Body of pancreas (tissue), 4 donors: ENCODE data around the gene LIMS1. TPM values are rescaled to one million over a fixed set of nuclear protein-coding genes. Genes with fewer than 3 reads are reported as not detected.

ENCODE experiments used
- ATAC-seq: fragments of 150-250 bp; one replicate; pipeline ENCODE4 v1.9.1; 2016
- DNase-seq, 4 donors: peaks; one replicate each; pipeline ENCODE4 v3.0.0-alpha.2; 2019
- H3K27ac ChIP-seq, 4 donors: fragments of 200-600 bp; sonication (generic); 1 replicate in 3 of 4; 2 replicates in 1 of 4; pipeline versions ENCODE4 v1.5.1 to v1.6.1; 2016 to 2019; ENCODE audit warnings: mild to moderate bottlenecking in 1 of 4, mixed read lengths in 1 of 4, moderate library complexity in 1 of 4
- H3K27me3 ChIP-seq, 2 donors: fragments of 200-600 bp; sonication (generic); one replicate each; pipeline ENCODE4 v1.6.0; 2016; ENCODE audit warnings: mild to moderate bottlenecking in 1 of 2
- H3K36me3 ChIP-seq, 2 donors: fragments of 200-600 bp; sonication (generic); replicated peaks in 1 of 2; 2 replicates each; pipeline ENCODE4 v1.5.1; 2016; ENCODE audit warnings: low read depth in 2 of 2; ENCODE audit not compliant: insufficient read depth in 1 of 2
- H3K4me1 ChIP-seq: fragments of 200-600 bp; sonication (generic); one replicate; pipeline ENCODE4 v1.6.0; 2016
- H3K4me3 ChIP-seq, 2 donors: fragments of 200-600 bp; sonication (generic); 1 replicate in 1 of 2; 2 replicates in 1 of 2; pipeline ENCODE4 v1.5.1; 2016 to 2019
- H3K9me3 ChIP-seq, 3 donors: fragments of 200-600 bp; sonication (generic); 1 replicate in 2 of 3; 2 replicates in 1 of 3; pipeline ENCODE4 v1.5.1; 2016
- CTCF ChIP-seq, 7 experiments: fragments of 450-650 bp in 4 of 7; fragments of 200-600 bp in 3 of 7; sonication (generic) in 3 of 7; IDR thresholded peaks; one replicate each; pipeline ENCODE4 v1.5.1; 2016 to 2019; ENCODE audit warnings: antibody characterized with exemption in 7 of 7
- POLR2A ChIP-seq, 3 donors: fragments of 450-650 bp; IDR thresholded peaks; one replicate each; pipeline ENCODE4 v1.6.1; 2016; ENCODE audit warnings: antibody characterized with exemption in 3 of 3, mild to moderate bottlenecking in 2 of 3
- WGBS, 2 donors: methylation state at CpG; one replicate each; pipeline ENCODE4 v1.1.5; 2017; 5-methylcytosine and 5-hydroxymethylcytosine counted together
- intact Hi-C: fragments of 100-400 bp; cut with DNase I; formaldehyde crosslinking; loops from one replicate; pipeline ENCODE4 v1.15.1; 2023
- total RNA-seq, 2 donors: library from RNA; depleted of rRNA; stranded (reverse); fragments of >200 nt; gene quantifications; one replicate each; pipeline ENCODE4 v1.1.0, GENCODE V29; 2016

LIMS1 gene
- total RNA-seq, 2 donors from 2014 or later = 19.1 to 28.3 TPM

DNA sequence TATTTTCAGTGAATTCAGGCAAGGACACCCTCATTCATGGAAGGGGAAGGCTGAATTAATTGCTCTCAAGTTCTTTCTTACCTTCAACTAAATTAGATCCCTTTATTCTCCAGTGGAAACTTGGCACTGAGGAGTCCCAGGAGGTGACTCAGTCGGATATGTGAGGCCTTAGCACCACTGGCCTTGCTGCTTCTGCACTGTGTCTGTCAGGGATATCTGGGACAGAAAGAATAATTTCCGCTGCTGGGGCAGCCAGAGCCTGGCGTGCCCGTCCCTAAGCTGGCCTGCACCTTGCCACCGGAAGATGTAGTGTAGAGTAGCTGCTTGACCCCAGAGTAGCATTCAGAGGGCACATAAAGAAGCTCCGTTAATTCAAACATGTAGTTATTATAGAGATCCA lies 53.4 kb downstream of the LIMS1 start:
- TF ChIP-seq CTCF (IDR thresholded peaks at IDR 0.05) (no peak), POLR2A (IDR thresholded peaks at IDR 0.05) (no peak)
- Histone ChIP-seq H3K4me1 (peaks cover 32% of the 10 kb centered on the region), H3K4me3 (no peak overlapping the region), H3K36me3 (no peaks in the 10 kb centered on the region), H3K9me3 (no peaks in the 10 kb centered on the region), H3K27ac (peak overlapping the region; percentile 43 to 77 (median 60)), H3K27me3 (no peaks in the 10 kb centered on the region)
- peak in 2 of 4 donors; percentile 47 to 50 for DNase-seq
- intact Hi-C loops = loop anchor here (10.0 kb wide), 1 partner anchor 233 kb away; no protein-coding TSS in a partner anchor
- WGBS, 2 donors = 26 to 30% methylated on average over 6 of the region's 6 CpGs
- ATAC-seq = no peak

- peak overlapping the region; percentile 25 to 77 (median 60) for H3K27ac ChIP-seq
- H3K27me3 ChIP-seq = no peaks in the 10 kb centered on the region
- ATAC-seq (peak; percentile 43), DNase-seq (peak in 2 of 4 donors; percentile 41 to 48)
- H3K4me1 ChIP-seq = peaks cover 33% of the 10 kb centered on the region
- no peak overlapping the region for H3K4me3 ChIP-seq
- H3K36me3 ChIP-seq = no peaks in the 10 kb centered on the region
- WGBS, 2 donors = 18 to 27% methylated on average over 3 of the region's 3 CpGs
- H3K9me3 ChIP-seq = no peaks in the 10 kb centered on the region
- TF ChIP-seq POLR2A (IDR thresholded peaks at IDR 0.05) = peak in 1 of 3 donors; percentile 48
- no peak for TF ChIP-seq CTCF (IDR thresholded peaks at IDR 0.05)
- intact Hi-C loops = loop anchor here (10.0 kb wide), 1 partner anchor 233 kb away; no protein-coding TSS in a partner anchor
These were observed 53.9 kb downstream of the LIMS1 start for GRCh38 chr2:108588070-108588668.

GRCh38 chr2:108589372-108589771 lies 55.1 kb downstream of the LIMS1 start:
- peaks cover 38% of the 10 kb centered on the region for H3K4me1 ChIP-seq
- H3K27ac ChIP-seq = peak overlapping the region in 1 of 4 donors; percentile 77
- ATAC-seq (no peak), DNase-seq (no peak)
- no peaks in the 10 kb centered on the region for H3K27me3 ChIP-seq
- intact Hi-C loops = loop anchor here (10.0 kb wide), 1 partner anchor 235 kb away; no protein-coding TSS in a partner anchor
- no peaks in the 10 kb centered on the region for H3K9me3 ChIP-seq
- TF ChIP-seq CTCF (IDR thresholded peaks at IDR 0.05) (no peak), POLR2A (IDR thresholded peaks at IDR 0.05) (no peak)
- H3K36me3 ChIP-seq = no peaks in the 10 kb centered on the region
- no peak overlapping the region for H3K4me3 ChIP-seq

DNA sequence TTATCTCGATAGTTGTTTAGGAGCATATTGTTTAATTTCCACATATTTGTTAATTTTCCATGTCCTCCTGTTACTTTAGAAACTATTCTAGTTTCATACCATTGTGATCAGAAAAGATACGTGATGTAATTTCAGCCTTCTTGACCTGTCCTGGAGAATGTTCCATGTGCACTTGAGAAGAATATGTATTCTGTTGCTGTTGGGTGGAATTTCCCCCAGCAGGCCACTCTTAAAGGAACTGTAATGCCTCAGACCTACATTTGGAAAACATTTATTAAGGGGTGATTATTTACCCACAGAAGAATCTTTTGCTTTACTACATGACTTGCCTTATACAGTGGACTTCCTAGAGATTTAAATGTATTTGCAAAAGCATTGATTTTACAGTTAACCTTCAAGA lies 55.5 kb downstream of the LIMS1 start:
- no peak for TF ChIP-seq CTCF (IDR thresholded peaks at IDR 0.05)
- no peak for TF ChIP-seq POLR2A (IDR thresholded peaks at IDR 0.05)
- intact Hi-C loops = loop anchor here (10.0 kb wide), 1 partner anchor 235 kb away; no protein-coding TSS in a partner anchor
- H3K27ac ChIP-seq = peak overlapping the region in 1 of 4 donors; percentile 77

DNA sequence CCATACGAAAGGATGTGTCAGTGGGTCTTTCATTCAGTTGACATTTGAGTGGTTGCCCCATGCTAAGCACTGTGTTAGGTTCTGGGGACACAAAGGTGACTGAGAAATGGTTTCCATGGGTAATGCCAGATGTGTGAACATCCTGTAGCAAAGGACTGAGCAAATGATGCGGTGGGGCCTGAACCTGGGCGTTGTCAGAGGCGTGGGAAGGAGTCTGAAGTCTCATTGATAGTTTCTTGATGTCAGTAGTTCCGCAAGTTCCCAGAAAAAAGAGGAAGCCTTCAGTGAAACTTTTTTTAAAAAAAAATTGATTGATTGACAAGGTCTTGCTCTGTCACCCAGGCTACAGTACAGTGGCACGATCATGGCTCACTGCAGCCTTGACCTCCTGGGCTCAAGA lies 56.9 kb downstream of the LIMS1 start:
- TF ChIP-seq CTCF (IDR thresholded peaks at IDR 0.05) (no peak), POLR2A (IDR thresholded peaks at IDR 0.05) (peak in 1 of 3 donors; percentile 30)
- 70 to 91% methylated on average over 6 of the region's 6 CpGs for WGBS, 2 donors
- Histone ChIP-seq H3K4me1 (peaks cover 50% of the 10 kb centered on the region), H3K9me3 (no peaks in the 10 kb centered on the region), H3K4me3 (no peak overlapping the region), H3K27me3 (no peaks in the 10 kb centered on the region), H3K27ac (peak overlapping the region in 1 of 4 donors; percentile 17), H3K36me3 (no peaks in the 10 kb centered on the region)
- ATAC-seq (no peak), DNase-seq (peak in 1 of 4 donors; percentile 47)
- intact Hi-C loops = no loop called here

More for the DNA sequence above, 55.5 kb downstream of the LIMS1 start:
- H3K9me3 ChIP-seq = no peaks in the 10 kb centered on the region
- 77 to 80% methylated on average over 2 of the region's 2 CpGs for WGBS, 2 donors
- H3K4me3 ChIP-seq = no peak overlapping the region
- H3K4me1 ChIP-seq = peaks cover 40% of the 10 kb centered on the region
- DNase-seq (no peak), ATAC-seq (no peak)
- H3K36me3 ChIP-seq = no peaks in the 10 kb centered on the region
- H3K27me3 ChIP-seq = no peaks in the 10 kb centered on the region
